Ovary (tissue), 3 donors: Measurements from ENCODE around the gene COL23A1.

ENCODE experiments used
- CTCF ChIP-seq, 3 donors: fragments of 450-650 bp in 2 of 3; fragments of 200-600 bp in 1 of 3; IDR thresholded peaks; one replicate each; pipeline versions ENCODE4 v1.5.1 to v1.8.0; 2016 to 2022; ENCODE audit warnings: antibody characterized with exemption in 3 of 3, mild to moderate bottlenecking in 1 of 3
- EP300 ChIP-seq: sonication (generic); formaldehyde crosslinking; IDR thresholded peaks from one replicate; pipeline ENCODE4 v1.6.1; 2017; ENCODE audit warnings: antibody characterized with exemption
- POLR2A ChIP-seq: fragments of 450-650 bp; IDR thresholded peaks from one replicate; pipeline ENCODE4 v1.6.1; 2017; ENCODE audit warnings: antibody characterized with exemption, mild to moderate bottlenecking, moderate library complexity
- donor health status: DM: no; HTN: no; CAD: no.

- no peak for TF ChIP-seq CTCF (IDR thresholded peaks at IDR 0.05)
- no peak for TF ChIP-seq POLR2A
- TF ChIP-seq EP300 = no peak
Measured at GRCh38 chr5:178273665-178274541, 316.3 kb downstream of the COL23A1 start.
